Activated CD4-positive, alpha-beta T cell treated with anti-CD3 and anti-CD28 coated beads, Interleukin-2, amount 50 U/mL, for 4 hours (primary cell): Measurements from ENCODE around the gene KSR2.
A peak's percentile ranks its signal among the peaks of the same experiment; 100 is the strongest.
"Not testable (repeated sequence)": the region's sequence is repeated elsewhere in the genome, so short reads cannot be mapped to it uniquely, and the experiment has no call there.

ENCODE experiments used
- DNase-seq, 2 experiments: peaks; one replicate each; pipeline ENCODE4 v3.0.0-alpha.2; 2020

Gene KSR2

DNA sequence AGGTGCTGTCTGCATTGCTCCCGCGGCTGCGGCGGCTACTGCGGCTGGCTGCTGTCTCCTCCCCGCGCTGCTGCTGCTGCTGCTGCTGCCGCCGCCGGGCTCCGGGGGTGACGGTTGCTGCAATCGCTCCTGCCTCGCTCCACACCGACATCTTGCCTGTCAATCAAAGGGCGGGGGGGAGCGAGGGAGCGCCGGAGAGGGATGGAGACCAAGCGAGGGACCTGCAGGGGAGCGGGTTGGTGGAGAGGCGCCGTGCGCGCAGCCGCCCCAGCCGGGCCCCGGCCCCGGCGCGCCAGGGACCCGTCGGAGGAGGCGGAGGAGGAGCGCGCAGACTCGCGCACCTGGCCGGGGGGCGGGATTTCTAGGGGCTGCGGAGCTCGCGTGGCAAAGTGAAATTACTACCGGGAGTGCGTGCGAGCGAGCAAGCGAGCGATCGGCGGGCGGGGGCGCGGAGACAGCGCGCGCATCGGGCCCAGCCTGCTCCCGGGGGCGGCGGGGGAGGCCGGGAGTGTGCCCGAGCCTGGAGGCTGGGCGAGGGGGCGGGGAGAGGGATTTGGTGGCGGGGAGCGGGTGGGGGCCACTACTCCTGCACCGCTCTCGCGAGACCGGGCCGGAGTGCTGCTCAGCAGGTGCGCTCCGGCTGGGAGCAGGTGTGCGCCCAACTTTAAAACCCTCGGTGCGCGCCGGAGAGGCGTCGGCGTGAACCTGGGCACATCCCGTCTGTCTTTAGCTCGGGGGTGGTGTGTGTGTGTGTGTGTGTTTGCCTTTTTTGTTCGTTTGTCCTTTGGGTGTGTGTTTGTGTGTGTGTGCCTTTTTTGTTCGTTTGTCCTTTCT is at the start of gene KSR2:
Gene KSR2, minus strand, starts transcription at position 165 of the 834 bp plus-strand sequence. CDS start 735 bp downstream, outside the sequence.
- peak; percentile 21 to 25 for DNase-seq

DNA sequence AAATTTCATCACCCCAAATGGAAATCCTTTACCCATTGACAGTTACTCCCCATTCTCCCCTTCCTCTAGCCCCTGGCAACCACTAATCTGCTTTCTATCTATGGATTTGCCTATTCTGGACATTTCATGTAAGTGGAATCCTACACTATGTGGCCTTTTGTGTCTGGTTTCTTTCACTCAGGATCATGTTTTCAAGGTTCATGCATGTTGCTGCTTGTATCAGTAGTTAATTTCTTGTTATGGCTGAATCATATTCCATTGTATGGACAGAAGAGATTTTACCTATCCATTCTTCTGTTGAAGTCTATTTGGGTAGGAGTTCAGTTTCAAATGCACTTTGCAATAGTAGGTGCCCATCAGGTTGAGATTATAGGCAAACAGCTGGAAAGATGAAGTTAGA is 49.1 kb upstream of the KSR2 start:
- no peak for DNase-seq

DNA sequence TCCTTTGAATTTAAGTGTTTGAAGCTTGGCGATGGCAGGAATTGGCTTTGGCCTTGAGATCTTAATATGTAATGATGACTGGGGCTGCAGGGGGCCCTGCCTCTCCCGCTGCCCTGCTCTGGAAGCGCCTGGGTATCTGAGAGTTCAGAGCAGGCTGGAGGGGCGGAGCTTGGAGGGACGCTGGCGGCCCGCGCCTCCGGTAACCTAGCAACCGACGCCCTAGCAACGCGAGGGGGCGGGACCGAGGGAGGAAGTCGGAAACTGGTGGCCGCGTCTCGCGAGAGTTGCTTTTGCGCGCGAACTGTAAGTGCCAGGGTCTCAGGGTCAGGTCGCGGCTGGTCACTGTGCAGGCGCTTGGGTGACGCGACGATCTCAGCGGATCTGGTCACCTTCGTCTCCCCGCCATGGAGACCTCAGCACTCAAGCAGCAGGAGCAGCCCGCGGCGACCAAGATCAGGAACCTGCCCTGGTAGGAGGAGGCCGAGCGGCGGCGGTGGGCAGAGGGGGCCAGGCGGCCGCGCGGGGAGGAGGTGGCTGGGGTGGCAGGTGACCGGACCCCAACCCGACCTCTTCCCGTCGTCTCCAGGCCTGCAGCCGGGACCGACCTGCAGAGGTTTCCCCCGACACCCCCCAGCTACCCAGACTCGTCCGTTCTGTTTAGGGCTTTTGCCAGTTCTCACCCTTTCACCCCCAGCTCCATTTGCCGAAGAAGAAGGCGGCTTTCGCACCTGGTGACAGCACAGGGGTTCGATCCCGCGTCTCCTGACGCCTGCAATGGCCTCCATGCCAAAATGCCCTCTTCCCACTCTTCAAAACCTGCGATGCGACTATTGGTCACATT is 47.9 kb upstream of the KSR2 start, which contains the start of gene RFC5:
Gene RFC5, plus strand, starts transcription at position 280 of the 841 bp plus-strand sequence. Its CDS starts 125 bp downstream, at position 405.
- DNase-seq, result peak; percentile 97 to 98

DNA sequence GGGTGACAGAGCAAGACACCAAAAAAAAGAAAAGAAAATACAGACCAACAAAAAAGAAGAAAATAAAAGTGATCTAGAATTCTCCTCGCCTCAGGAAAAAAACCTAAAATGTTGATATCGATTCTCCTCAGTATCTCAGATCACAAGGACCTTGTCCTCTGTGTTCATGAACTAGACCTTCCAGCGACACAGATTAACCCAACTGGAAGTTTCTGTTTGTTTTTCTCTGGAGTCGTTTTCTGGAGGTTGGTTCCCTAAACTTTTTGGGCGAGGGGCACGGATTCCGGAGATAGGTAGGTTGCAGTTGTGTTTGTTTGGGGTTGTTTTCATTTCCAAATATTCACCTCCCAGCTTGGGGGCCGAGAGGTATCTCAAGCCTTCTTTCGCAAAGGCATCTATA is 47.2 kb upstream of the KSR2 start:
- no peak for DNase-seq

DNA sequence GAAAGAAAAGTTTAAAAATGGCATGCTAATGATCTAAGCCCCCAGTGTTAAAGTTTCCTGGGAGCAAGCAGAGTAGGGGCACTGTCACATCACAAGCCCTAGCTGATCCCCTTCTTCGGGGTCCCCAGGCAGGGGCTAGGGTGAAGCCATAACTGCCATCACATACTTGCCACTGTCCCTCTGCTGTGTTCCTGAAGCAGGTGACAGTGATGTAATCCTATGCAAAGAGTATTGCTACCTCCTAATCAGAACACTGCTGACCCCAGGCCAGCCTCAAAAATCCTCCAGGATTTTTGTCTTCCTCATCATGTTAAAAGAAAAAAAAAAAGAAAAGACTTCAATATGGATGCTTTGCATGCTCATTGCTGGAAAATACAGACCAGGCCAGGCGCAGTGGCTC is 46.5 kb upstream of the KSR2 start:
- DNase-seq, result no peak

DNA sequence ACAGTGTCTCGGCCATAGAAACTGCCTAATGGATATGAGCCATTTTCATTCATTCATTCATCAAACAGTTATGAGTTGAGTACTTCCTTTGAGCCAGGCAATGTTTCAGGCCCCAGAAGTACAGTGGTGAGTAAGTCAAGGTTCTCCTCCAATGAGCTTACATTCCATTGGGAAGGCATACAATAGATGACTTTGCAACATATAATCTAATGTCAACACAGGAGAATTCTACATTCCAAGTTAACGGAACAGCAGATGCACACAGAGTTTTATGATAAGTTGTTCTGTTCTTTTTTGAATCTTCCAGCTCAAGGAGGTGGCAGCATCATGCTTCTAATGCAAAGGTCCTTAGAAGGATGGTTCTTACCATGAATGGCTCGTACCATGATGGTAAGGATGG is 44.5 kb upstream of the KSR2 start:
- DNase-seq, result no peak

DNA sequence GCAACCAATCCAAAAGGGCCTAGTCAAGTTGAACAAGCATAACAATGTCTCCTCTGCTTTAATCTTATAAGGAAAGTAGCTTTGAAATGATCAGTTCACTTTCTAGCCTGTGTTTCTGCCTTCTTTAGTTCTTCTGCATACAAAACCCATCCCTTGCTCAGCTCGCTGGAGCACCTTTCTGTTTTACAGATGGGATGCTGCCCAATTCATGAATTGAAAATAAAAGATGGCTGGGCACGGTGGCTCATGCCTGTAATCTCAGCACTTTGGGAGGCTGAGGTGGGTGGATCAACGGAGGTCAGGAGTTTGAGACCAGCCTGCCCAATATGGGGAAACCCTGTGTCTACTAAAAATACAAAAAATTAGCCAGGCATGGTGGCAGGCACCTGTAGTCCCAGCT is 43.2 kb upstream of the KSR2 start:
- DNase-seq, result no peak

DNA sequence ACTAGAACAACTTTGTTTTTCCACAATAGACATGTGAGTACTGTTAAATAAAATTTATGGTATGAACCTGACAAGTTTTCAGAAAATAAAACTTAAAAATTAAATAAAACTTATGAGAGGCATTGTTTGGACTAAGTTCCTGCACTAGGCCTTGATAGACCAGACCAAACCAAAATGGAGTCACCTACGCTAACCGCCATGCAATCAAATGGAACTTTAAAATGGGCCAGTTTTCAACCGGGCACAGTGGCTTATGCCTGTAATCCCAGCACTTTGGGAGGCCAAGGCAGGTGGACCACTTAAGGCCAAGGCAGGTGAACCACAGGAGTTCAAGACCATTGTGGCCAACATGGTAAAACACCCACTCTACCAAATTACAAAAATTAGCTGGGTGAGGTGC is 42.6 kb upstream of the KSR2 start:
- DNase-seq, result no peak

DNA sequence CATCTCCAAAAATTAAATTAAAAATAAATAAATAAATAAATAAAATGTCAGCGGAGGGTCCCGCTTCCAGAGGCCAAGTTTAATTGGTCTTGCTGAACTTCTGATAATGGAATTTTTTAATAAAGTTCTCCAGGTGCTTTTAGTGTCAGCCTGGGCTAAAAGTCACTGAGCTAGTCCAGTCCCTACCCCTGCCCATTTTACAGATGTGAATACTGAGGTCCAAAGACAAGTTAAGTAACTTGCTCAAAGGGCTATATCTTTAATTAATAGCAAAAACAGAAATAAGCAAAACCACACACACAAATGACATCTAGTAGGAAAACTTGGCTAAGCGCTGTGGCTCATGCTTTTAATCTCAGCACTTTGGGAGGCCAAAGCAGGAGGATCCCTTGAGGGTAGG is 42.1 kb upstream of the KSR2 start:
- no peak for DNase-seq

DNA sequence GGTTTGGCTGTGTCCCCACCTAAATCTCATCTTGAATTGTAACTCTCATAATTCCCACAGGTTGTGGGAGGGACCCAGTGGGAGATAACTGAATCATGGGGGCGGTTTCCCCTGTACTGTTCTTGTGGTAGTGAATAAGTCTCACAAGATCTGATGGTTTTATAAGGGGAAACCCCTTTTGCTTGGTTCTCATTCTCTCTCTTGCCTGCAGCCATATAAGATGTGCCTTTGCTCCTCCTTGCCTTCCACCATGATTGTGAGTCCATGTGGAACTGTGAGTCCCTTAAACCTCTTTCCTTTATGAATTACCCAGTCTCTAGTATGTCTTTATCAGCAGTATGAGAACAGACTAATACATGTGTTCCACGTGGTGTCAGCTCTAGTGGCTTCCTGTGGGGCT is 31.0 kb upstream of the KSR2 start:
- DNase-seq, result not testable (repeated sequence)

DNA sequence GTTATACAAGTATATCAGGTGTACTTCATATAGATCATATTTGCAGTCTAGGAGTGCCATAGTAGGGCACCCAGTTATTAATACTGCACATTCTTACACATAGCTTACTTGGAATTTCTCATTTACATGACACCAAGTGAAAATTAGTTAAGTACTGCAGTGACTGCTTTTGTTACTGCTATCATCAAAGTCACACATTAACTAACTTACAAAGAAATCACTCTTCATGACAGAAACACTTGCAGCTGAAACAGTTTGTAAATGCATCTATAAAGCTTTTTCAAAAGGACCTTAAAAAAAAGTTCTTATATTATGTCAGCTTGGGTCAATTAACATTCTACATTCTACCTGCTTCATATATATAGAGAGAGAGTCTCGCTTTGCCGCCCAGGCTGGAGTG is 29.9 kb upstream of the KSR2 start:
- DNase-seq, result no peak

DNA sequence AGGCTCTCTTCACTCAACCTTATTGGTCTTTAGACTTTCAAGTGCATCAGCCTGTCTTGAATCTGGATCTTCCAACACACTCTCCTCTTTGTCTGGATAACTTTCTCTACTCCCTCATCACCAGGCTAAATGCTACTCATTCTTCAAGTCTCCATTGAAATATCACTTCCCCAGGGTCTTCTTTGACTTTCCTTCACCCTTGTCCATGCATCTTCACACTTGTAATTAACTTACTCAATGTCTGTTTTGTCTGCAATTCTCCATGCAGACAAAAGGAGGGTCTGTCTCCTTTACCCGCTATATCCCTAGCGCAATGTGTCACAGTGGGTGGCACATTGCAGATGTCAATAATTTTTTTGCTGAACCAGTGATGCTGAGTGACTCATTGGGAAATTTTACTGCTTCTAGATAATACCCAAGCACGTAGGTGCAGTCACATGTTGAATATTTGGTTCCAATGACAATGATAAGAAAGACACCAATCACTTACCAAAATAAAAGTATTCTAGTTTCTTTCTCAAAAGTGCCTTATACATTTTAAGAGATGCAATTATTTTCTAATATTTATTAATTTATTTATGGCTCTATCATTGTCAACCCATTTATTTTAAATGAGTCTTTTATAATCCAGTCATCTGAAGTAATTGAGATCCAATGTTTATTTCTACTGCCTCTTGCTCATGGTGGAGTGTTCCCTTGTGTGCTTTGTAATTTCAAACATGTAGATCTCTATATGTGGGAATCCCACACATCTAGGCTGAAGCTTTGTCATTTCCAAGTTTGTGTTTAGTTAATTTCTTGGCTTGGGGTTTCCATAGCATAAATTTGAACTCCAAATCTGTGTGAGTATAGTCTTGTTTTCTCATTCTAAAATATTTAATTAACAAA is 26.0 kb upstream of the KSR2 start:
- DNase-seq, result no peak

DNA sequence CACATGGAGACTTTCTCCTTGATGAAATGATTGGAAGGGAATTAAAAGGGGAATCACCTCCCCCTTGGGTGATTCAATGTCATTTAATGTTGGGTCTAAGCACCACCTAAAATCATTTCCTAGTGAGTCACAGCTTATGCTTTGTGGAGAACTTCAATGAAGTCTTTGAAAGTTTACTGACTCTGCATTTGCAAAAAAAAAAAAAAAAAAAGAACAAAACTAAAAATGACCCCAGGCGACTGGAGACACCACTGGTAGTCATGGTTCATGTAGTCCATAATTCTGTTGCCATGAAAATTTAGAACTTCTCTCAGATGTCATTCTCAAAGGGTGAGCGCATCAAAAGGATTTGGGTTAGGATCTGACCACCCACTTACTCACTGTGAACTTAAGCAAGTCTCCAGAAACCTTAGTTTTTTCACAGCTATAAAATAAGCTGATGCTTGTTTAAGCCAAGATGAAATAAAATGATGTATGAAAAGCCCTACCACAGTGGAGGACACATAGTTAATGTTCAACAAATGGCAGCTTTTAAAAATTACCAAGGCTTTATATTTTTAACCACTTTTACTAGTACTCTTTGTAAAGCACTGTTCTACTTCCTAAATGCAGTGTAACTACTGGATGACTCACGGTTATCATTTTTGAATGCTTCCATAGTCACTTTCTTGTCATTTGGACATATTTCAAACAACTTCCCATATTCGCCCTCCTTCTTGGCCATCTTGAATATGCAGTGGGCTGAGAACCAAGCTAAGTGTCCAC is 18.1 kb upstream of the KSR2 start:
- no peak for DNase-seq

DNA sequence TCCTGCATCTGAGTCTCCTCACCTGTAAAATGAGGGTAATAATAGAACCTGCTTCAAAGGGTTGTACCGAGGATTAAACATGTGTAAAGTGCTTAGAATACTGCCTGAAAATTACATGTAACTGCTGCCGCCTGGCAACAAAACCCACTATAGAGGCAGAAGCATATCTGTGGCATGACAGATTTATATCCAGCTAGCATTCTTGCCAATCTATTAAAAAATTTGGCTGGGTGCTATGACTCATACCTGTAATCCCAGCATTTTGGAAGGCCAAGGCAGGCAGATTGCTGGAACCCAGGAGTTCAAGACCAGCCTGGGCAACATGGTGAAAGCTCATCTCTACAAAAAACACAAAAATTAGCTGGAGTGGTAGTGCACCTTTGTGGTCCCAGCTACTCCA is 16.4 kb upstream of the KSR2 start:
- DNase-seq, result no peak

DNA sequence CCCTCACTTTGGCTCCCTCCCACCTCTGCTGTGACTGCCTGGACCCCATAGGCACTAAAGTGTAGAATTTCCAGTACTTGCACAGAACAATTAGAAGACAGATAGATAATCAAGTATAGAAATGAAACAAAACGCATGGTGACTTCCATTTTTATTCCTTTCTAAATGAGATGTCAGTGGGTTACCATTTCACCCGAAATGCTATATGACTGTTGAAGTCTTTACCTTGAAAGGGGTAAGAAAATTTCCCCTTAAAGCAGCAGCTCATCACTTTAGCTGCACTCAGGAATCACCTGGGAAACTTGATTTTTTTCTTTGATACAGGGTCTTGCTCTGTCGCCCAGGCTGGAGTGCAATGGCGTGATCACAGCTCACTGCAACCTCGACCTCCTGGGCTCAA is 12.5 kb upstream of the KSR2 start:
- no peak for DNase-seq

DNA sequence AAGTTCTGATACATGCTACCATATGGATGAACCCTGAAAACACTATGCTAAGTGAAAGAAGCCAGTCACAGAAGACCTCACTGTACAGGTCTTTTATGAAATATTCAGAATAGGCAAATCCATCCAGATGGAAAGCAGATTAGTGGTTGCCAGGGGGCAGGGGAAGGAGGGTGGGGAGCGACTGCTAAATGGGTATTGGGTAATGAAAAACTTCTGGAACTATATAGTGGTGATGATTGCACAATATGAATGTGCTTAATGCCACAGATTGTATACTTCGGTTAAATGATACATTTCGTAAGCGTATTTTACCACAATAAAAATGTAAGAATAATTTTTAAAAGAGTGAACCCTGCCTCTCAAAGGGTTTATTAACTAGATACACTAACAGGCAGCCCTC is 11.8 kb upstream of the KSR2 start:
- no peak for DNase-seq

DNA sequence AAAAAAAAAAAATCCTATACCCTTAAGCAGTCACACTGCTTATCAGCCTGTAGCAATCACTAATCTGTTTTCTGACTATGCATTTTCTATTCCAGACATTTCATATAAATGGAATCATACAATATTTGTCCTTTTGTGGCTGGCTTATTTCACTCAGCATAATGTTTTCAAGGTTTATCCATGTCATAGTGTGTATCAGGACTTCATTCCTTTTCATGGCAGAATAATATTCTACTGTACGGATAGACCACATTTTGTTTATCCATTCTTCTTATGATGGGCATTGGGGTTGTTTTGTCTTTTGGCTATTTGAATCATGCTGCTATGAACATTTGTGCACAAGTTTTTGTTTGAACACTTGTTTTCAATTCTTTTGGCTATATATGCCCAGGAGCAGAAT is 8.6 kb upstream of the KSR2 start:
- DNase-seq, result no peak

DNA sequence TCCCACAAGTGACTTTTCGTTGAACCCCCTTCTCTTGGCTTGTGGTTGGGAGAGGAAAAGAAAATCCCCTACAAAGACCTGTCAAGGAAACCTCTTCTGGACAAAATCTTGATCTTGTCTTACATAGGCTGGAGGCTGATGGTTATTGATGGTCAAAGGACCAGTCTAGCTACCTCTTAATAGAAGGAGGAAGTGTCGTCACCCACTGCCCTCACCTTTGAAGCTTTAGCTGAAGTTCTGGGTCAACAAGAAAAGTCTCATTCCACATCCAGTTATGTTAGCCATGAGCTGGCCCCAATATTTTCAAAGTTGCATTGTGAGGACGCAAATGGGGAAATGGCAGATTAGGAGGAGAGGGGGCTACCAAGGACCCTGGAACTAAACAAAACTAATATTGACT is 6.2 kb upstream of the KSR2 start:
- DNase-seq, result no peak

DNA sequence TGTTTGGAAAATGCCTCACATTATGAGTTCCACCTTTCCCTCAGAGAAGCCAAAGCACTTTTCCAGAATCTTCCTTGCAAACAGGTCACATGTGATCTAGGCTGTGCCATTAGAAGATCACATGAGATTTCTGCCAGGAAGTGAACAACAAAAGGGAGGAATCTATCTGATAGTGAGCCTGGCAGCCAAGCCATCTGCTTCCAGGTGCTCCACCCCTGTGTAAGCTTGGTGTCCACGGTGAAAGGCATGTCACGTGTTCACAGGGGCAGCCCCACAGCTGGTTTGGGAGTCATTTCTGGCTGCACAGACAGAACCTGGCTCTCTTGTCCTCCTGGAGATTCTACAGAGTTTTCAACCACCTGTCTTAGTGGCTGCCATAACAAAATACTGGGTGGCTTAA is 3.5 kb upstream of the KSR2 start:
- no peak for DNase-seq

DNA sequence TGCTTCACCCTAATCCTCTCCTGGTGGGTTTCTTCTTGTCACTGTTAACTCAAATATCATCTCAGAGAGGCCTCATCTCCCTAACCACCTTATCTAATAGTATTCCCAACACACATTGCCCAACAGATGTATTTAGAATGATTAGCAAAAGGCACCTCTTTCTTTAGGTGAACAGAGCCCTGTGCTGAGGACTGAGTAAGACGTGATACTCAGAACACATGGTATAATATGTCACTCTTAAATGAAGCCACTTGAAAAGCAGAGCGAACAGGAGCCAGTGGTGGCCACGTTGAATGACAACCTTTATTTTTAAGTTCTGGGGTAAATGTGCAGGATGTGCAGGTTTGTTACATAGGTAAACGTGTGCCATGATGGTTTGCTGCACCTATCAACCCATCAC is 1.5 kb upstream of the KSR2 start:
- no peak for DNase-seq

DNA sequence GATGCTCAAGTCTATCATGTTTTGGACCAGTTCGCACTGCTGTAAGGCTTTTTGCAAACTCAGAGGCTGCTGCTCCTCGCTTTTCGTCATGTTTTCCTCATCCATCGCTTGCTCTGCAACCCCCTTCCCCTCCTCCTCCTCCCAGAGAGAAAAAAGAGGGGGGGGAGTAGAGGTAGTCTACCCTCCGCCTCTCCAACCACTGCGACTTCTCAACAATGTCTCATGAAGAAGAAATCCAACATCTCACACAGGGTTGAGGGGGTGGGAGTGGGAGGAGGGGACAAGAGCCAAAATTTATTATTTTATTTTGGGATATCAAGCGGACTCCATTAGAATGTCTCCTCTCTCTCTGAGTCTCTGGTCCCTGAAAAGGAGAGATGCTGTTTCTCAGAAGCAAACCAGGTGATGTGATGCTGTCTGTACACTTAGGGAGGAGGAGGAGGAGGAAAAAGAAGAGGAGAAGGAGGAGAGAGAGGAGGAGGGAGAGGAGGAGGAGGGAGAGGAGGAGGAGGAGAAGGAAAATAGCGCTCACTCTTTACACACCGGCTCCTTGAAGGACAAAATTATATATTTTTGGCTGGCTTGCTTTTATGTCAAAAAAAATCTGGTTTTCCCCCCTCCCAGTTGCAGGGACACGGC is 520 bp downstream of the KSR2 start:
- DNase-seq, result no peak

DNA sequence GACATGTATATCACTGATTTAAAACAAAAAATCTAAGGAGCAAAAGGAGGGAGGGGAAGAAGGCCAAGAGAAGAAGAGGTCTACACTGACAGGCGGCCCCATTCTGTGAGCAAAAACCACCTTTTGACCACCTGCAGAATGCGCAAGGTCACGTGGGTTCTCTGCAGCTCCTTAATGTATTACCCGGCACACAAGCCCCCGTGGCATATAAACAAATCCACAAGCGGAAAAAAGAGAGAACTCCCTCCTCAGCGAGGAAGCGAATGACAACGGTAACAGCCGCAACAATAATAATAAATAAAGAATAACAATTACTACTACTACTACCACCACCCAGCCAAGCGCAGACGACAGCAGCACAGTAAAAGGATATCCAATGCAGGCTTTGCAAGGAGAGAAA is 1.3 kb downstream of the KSR2 start:
- DNase-seq, result no peak
